Measurements from ENCODE around the gene ZNF768. TPM values are rescaled to one million over a fixed set of nuclear protein-coding genes. Genes with fewer than 3 reads are reported as not detected.

Gene ZNF768
- total RNA-seq (2014; rRNA removed; shearing (Covaris generic)) = 40.4 and 43.1 TPM in 2 replicates
- polyA plus RNA-seq (2015; cell fraction: cytosol; rRNA removed) = 89.3 and 91.0 TPM in 2 replicates
- polyA plus RNA-seq (2015; cell fraction: nucleus; rRNA removed) = 54.6 and 58.4 TPM in 2 replicates

DNA sequence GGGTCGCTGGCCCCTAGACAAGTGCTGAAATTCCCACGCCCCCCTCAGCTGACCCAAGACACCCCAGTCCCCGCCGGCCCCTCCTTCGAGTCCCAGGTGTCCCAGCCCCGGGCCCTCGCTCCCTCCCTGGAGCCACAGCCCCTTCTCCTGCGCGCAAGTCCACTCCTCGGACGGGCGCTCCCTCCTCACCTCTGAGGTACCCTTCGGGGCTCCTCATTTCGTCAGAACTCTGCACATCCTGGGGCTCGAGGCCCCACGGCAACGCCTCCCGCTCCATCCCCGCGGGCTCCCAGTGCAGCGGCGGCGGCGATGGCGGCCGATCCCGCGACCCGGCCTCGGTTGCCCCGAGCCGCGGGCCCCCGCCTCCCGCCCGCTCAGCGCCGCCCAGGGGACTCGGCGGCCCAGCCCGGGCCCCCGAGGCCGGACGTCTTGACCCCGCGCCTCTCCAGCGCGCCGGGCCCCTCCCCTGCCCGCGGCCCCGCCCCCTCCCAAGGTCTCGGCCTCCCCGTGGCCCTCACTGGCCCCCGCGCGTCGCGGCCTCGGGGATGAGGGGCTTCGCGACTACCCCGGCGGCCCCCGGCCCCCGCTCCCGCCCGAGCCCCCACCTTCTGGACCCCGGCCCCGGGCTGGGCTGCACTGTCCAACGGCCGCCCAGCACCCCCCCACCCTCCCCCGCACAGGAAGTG, at the start of gene ZNF768:
Gene ZNF768, minus strand, starts transcription at position 430 of the 686 bp plus-strand sequence. Its CDS starts 153 bp downstream, at position 277.
- no peak for DNase-seq (ENCODE audit: low read depth, low spot score)
- in situ Hi-C loops (cut with HindIII; ENCODE audit: low pct_unique_long_range_greater_than_20kb, low sequenced_read_pairs) = no loop called here

DNA sequence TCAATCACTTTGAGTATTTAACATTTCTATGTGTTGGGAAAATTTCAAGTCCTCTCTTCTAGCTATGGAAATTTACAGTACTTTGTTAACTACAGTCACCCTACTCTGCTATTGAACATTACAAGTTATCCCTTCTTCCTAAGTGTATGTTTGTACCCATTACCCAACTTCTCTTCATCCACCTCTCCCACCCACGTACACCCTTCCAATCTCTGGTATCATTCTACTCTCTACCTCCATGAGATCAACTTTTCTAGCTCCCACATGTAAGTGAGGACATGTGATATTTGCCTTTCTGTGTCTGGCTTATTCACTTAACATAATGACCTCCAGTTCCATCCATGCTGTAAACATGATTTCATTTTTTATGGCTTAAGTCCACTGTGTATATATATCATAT, 48.3 kb upstream of the ZNF768 start:
- in situ Hi-C loops (cut with HindIII; ENCODE audit: low pct_unique_long_range_greater_than_20kb, low sequenced_read_pairs) = no loop called here
- no peak for DNase-seq (ENCODE audit: low read depth, low spot score)

DNA sequence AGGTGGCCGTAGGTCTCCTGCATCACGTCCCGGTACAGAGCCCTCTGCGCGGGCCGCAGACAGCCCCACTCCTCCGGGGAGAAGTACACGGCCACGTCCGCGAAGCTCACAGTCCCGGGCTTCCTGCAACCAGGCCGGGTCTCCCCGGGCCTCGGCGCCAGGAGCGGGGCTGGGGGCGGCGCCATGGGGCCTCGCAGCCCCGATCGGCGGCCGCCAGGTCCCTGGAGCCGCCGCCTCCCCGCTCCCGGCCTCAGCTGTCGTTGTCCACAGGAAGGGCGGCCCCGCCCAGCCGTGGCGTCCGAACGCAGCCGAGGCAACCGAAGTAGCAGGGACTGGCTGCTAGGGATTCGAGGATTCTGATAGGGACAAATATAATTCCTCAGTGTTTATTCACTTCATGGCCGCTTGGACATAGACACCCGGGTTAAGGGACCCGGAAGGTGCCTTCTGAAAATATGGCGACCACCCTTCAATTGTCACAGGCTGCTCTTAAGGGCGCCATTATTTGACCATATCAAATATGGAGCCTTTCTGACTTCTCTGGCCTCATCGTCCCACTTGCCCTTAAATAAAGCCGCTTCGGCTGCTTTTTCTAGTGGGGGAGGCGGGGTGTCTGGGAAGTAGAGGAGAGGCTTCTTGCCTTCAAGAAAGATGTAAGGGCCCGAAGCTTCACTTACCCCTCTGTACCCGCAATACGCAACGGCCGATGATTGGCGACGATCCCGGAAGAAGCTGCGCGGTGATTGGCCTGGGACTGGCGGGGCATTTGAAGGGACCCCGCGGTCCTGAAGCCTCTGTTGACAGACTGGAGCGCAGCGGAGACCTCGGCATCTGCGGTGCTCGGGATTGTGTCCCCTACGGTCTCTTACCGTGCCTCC, 45.3 kb upstream of the ZNF768 start, which contains the start of gene ZNF688:
Gene ZNF688, minus strand, starts transcription at position 270 of the 878 bp plus-strand sequence. Its CDS starts 85 bp downstream, at position 185.
- in situ Hi-C loops (cut with HindIII; ENCODE audit: low pct_unique_long_range_greater_than_20kb, low sequenced_read_pairs) = no loop called here
- DNase-seq (ENCODE audit: low read depth, low spot score) = peak; percentile 96

DNA sequence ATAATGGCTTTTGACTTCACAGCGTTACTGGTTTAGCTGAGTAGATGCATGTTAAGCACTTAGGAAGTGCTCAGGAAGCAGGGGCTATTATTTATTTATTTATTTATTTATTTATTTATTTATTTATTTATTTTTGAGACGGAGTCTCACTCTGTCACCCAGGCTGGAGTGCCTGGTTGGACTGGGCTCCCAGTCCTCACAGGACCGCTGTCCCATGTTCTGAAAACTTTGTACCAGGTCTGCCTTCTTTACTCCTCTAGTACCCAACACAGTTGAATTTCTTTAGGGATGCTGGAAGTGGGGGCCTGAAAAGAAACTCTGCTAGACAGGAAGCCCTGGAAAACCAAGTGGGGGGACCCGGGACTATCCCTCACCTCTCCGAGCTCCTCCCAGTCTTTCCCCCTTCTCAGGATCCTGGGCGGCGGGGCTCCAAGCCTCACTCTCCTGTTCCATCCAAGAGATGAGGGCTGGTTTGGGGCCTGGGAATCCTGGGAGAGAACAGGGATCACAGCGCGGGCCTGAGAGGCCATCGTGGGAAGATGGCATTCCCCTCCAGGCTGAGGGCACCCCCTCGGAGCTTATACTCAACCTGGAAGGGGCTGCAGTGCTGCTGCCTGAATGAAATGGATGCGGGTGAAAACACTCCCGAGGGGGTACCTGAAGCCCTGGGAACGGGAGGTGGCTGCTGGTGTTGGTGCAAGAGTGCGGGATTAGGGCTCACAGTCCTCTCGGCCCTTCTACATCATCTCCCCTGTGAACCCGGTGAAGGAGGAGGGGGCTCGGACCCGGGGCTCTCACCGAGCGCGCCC, 44.5 kb upstream of the ZNF768 start:
- peak; percentile 10 for DNase-seq (ENCODE audit: low read depth, low spot score)
- in situ Hi-C loops (cut with HindIII; ENCODE audit: low pct_unique_long_range_greater_than_20kb, low sequenced_read_pairs) = no loop called here

DNA sequence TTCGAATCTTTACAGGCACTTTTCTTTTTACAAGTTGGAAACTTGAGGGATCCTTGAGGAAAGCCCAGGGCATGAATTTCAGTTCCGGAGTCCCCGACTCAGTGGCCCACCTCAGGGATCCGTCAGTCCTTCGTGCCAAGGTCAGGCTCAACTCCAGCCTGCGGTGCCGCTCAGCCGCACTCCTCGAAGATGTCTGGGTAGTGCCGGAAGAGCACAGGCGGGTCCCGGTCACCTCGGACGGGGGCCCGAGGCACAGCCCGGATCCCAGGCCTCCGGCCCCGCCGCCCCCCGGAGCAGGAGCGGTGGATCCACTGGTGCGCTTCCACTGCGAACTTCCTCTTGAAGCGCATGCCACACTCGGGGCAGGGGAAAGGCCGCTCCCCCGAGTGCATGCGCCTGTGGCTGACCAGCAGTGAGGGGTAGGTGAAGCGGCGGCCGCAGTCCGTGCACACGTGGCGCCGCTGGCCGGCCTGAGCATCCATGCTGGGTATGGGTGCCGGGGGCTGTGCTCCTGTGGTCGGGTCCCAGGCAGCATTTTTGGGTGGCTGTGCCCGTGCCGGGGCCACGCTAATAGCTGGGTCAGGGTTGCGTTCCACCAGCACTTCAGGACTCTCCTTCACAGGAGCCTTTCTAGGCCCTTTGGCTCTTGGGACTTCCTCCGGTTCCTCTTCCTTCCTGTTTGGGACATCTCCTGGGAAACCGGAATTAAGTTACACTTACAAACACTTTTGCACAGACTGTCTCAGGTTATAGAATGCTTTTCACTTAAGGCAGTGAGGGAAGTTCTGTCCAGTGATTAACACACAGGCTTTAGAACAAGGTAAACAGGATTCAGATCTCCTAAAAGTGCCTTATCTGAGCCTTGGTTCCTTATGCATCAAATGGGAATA, 43.6 kb upstream of the ZNF768 start:
- in situ Hi-C loops (cut with HindIII; ENCODE audit: low pct_unique_long_range_greater_than_20kb, low sequenced_read_pairs) = no loop called here
- DNase-seq (ENCODE audit: low read depth, low spot score) = no peak

DNA sequence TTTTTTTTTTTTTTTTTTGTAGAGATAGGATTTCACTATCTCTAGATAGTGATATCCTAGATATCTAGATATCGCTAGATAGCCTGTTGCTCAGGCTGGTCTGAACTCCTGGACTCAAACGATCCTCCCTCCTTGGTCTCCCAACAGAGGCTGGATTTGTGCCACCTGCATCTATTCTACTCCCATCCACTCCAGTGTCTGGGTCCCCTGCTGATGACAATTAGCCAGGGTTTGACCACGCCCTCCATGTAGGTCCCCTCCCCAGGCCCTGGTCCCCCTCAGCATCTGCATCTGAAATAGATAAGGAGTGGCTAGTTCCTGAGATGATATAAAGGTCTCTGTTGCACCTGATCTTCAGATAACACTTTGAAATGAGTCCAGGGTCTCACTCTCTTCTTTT, 42.9 kb upstream of the ZNF768 start:
- no peak for DNase-seq (ENCODE audit: low read depth, low spot score)
- in situ Hi-C loops (cut with HindIII; ENCODE audit: low pct_unique_long_range_greater_than_20kb, low sequenced_read_pairs) = no loop called here

DNA sequence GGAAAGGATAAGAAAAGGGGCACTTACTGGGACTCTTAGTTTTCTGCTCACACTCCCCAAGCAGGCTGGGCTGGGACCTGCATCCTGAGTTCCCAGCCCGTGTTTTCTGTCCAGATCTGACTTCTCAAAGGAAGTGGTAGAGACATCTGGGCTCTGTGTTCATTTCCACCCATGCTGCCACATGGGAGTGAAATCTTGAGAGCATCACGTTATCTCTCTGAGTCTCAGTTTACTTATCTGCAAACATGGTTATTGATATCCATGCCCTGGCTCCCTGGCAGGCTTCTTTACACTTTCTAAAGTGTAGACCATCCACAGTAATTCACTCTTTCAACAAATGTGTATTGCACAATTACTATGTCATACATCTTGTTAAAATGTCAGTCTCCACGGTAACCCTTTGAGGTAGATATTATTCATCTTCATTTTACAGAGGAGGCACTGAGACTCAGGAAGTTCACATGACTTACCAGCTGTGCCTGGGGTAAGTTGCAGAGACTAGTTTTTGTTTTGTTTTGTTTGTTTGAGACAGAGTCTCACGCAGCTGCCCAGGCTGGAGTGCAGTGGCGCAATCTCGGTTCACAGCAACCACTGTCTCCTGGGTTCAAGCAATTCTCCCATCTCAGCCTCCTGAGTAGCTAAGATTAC, 41.7 kb upstream of the ZNF768 start:
- peak; percentile 97 for DNase-seq (ENCODE audit: low read depth, low spot score)
- in situ Hi-C loops (cut with HindIII; ENCODE audit: low pct_unique_long_range_greater_than_20kb, low sequenced_read_pairs) = no loop called here

DNA sequence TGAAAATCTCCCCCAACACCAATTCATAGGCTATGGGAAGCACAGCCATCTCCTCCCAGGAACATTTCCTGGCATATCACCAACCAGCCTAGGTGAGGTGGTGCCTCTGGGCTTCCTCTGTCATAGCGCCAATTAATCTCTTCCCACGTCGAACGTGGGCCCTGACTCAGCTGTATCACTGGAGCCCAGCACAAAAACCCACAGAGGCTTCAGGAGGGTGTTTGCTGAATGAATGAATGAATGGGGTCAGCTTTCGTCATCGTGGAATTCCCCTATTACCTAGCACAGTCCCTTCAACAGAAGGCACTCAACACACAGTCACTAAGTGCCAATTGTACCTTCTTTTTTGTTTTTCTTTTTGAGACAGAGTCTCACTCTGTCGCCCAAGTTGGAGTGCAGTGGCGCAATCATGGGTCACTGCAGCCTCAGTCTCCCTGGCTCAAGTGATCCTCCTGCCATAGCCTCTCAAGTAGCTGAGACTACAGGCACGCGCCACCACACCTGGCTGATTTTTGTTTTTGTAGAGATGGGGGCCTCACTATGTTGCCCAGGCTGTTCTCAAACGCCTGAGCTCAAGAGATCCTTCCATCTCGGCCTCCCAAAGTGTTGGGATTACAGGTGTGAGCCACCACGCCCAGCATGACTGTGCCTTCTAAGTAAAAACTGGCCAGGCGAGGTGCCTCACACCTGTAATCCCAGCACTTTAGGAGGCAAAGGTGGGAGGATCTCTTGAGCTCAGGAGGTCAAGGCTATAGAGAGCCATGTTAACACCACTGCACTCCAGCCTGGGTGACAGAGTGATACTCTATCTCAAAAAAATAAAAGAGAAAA, 41.0 kb upstream of the ZNF768 start:
- in situ Hi-C loops (cut with HindIII; ENCODE audit: low pct_unique_long_range_greater_than_20kb, low sequenced_read_pairs) = no loop called here
- no peak for DNase-seq (ENCODE audit: low read depth, low spot score)

DNA sequence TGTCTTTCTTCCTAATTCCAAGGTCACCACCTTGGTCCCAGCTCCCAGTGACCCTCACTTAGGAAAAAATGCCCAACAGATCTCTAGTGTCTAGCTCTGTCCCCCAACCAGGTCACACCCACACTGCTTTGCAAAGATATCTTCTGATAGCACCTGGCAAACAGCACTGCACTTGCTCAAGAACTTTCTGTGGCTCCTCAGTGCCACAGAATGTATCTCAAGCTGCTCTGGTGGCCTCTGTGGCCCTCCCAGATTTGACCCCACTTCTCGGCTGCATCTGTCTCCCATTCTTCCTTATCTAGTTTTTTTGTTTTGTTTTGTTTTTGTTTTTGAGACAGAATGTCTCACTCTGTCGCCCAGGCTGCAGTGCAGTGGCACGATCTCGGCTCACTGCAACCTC, 40.2 kb upstream of the ZNF768 start:
- DNase-seq (ENCODE audit: low read depth, low spot score) = no peak
- in situ Hi-C loops (cut with HindIII; ENCODE audit: low pct_unique_long_range_greater_than_20kb, low sequenced_read_pairs) = no loop called here

DNA sequence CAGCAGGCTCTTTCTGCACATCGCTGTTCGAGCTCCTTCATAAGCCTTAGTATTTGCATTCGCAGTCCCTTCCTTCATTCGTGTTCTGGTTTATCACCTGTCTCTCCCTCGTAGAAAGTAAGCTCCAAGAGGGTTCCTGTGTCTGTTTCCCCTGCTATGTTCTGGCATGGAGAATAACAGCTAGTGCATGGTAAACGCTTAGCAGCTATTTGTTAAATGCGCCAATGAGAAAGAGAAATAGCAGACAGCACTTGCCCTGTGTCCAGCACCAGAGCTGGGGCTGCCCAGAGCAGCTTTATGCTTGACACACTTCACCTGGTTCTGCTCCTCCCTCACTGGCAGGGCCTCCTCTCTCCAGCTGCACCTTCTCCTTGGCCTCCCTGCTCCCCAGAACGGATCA, 39.6 kb upstream of the ZNF768 start:
- in situ Hi-C loops (cut with HindIII; ENCODE audit: low pct_unique_long_range_greater_than_20kb, low sequenced_read_pairs) = no loop called here
- no peak for DNase-seq (ENCODE audit: low read depth, low spot score)

DNA sequence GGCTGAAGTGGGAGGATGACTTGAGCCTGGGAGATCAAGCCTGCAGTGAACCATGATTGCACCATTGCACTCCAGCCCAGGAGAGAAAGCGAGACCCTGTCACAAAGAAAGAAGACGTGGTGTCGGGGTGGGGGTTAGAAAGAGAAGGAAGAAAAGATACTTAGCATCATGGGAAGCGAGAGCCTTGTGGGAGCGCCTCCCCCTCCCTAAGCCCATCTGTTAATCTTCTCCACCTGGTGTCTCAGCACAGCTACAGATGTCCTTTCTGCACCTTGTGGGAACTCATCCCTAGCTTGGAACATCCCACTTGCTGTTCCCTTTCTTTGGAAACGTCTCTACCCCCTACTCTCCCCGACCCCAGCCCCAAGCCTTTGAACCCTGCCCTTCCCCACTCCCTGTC, 39.2 kb upstream of the ZNF768 start:
- in situ Hi-C loops (cut with HindIII; ENCODE audit: low pct_unique_long_range_greater_than_20kb, low sequenced_read_pairs) = no loop called here
- no peak for DNase-seq (ENCODE audit: low read depth, low spot score)

DNA sequence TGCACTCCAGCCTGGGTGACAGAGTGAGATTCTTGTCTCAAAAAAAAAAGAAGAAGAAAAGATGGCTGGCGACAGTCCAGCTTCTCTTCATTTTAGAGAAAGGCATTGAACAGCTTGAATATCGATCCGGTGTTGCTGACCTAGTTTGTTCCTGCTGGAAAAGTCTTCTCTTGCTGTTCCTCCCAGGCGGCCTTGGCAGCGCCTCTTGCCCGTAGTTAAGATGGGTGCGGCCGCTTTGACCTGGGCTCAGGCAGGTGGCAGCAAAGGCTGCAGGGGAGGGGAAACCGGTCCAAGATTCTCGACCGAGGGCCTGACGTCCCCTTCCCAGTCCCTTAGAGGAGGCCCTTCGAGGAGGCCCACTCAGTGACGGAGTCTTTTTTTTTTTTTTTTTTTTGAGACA, 35.7 kb upstream of the ZNF768 start:
- in situ Hi-C loops (cut with HindIII; ENCODE audit: low pct_unique_long_range_greater_than_20kb, low sequenced_read_pairs) = no loop called here
- no peak for DNase-seq (ENCODE audit: low read depth, low spot score)

DNA sequence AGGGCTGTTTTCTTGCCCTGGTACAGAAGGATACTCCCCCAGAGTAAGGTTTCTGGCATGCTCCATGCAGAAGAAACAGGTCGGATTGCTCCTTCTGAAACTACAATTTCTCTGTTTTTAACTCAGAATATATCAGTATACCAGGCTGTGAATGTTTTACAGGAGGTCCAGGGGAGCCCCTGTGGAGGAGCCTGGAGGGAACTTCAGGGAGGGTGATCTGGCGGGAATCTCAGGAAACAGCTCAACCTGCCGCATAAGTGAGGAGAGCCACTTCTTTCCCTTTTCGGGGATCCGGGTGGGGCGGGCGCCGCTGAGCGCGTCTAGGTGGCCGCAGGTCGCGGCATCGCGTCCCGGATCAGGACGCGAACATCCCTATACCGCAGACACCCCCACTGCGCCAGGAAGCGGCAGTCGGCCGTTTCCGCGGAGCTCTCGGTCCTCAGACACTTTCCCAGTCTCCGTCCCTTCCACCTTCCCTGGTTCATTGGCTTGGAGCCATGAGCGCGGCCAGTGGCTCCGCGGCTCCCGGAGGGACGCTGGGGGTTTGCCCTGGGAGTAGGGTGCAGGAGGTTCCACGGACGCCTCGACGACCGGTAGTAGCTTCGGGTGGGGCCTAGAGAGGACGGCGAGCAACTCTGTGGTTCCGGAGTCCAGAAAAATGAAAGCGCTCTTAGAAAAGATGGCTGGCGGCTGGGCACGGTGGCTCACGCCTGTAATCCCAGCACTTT, 34.9 kb upstream of the ZNF768 start:
- in situ Hi-C loops (cut with HindIII; ENCODE audit: low pct_unique_long_range_greater_than_20kb, low sequenced_read_pairs) = no loop called here
- DNase-seq (ENCODE audit: low read depth, low spot score) = no peak

DNA sequence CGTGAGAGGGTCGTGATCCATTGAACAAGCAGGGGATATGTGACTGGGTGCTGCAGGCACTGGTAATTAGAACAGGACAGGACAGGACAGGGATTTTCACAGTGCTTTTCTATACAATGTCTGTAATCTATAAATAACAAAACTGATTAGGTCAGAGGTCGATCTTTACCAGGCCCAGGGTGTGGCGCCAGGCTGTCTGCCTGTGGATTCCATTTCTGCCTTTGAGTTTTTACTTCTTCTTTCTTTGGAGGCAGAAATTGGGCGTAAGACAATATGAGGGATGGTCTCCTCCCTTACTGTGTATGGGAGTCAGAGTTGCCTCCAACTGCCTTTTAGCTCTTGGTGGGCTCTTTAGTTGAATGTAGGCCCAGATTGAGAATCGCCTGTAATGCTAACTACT, 33.3 kb upstream of the ZNF768 start:
- in situ Hi-C loops (cut with HindIII; ENCODE audit: low pct_unique_long_range_greater_than_20kb, low sequenced_read_pairs) = no loop called here
- DNase-seq (ENCODE audit: low read depth, low spot score) = no peak

DNA sequence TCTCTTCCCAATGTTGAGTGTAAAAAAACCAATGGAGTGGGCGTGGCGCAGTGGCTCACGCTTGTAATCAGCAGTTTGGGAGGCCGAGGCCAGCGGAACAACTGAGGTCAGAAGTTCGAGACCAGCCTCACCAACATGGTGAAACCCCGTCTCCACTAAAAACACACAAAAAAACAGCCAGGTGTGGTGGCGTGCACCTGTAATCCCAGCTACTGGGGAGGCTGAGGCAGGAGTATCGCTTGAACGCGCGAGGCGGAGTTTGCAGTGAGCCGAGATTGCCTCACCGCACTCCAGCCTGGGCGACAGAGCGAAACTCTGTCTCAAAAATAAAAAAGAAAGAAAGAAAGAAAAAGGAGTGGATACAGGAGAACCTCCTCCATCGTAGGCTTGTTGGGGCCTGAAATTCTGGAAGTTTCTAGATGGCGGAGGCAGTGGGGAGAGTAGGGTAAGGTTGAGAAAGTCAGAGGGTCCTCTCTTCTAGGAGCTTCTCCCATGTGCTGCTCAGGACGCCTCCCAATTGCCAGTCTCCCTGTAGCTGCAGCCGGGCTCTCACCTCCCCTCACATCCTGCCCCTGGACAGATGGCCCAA, 32.5 kb upstream of the ZNF768 start:
- in situ Hi-C loops (cut with HindIII; ENCODE audit: low pct_unique_long_range_greater_than_20kb, low sequenced_read_pairs) = no loop called here

More for the DNA sequence above, 32.5 kb upstream of the ZNF768 start:
- DNase-seq (ENCODE audit: low read depth, low spot score) = no peak

Data from SK-MEL-5 (cell line).